Activated CD4-positive, CD25-positive, alpha-beta regulatory T cell treated with anti-CD3 and anti-CD28 coated beads, Interleukin-2, amount 50 U/mL, for 72 hours (primary cell): ENCODE data around the gene STK17B.
"Not testable (repeated sequence)": the region's sequence is repeated elsewhere in the genome, so short reads cannot be mapped to it uniquely, and the experiment has no call there.

Experiments
- DNase-seq: peaks from one replicate; pipeline ENCODE4 v3.0.0; 2021

STK17B gene

GRCh38 chr2:196171248-196171871 is at the start of gene STK17B:
TSS of gene STK17B (minus strand) at chr2:196171578. CDS start at chr2:196163383, 8,195 bp downstream.
- DNase-seq: peak; percentile 93

- no peak for DNase-seq
Measured at GRCh38 chr2:196220671-196221070, 49.3 kb upstream of the STK17B start.

GRCh38 chr2:196219671-196220070 is 48.3 kb upstream of the STK17B start:
- no peak for DNase-seq

GRCh38 chr2:196218106-196218505 is 46.7 kb upstream of the STK17B start:
- DNase-seq: no peak

- DNase-seq: no peak
Measured at GRCh38 chr2:196217116-196217515, 45.7 kb upstream of the STK17B start.

- no peak for DNase-seq
Measured at GRCh38 chr2:196215376-196215775, 44.0 kb upstream of the STK17B start.

GRCh38 chr2:196214156-196214555 is 42.8 kb upstream of the STK17B start:
- no peak for DNase-seq

- no peak for DNase-seq
Measured at GRCh38 chr2:196213252-196213980, 42.0 kb upstream of the STK17B start.

- DNase-seq: no peak
Measured at GRCh38 chr2:196208915-196209314, 37.5 kb upstream of the STK17B start.

- no peak for DNase-seq
Measured at GRCh38 chr2:196206804-196207203, 35.4 kb upstream of the STK17B start.

GRCh38 chr2:196205881-196206435 is 34.6 kb upstream of the STK17B start:
- no peak for DNase-seq

GRCh38 chr2:196205011-196205766 is 33.8 kb upstream of the STK17B start:
- DNase-seq: no peak

- DNase-seq: no peak
Measured at GRCh38 chr2:196201229-196202009, 30.0 kb upstream of the STK17B start.

- DNase-seq: no peak
Measured at GRCh38 chr2:196200557-196200956, 29.2 kb upstream of the STK17B start.

- no peak for DNase-seq
Measured at GRCh38 chr2:196195758-196196157, 24.4 kb upstream of the STK17B start.

GRCh38 chr2:196195302-196195701 is 23.9 kb upstream of the STK17B start:
- DNase-seq: no peak

GRCh38 chr2:196191541-196191940 is 20.2 kb upstream of the STK17B start:
- DNase-seq: no peak

- no peak for DNase-seq
Measured at GRCh38 chr2:196187898-196188458, 16.6 kb upstream of the STK17B start.

GRCh38 chr2:196187175-196187700 is 15.9 kb upstream of the STK17B start:
- not testable (repeated sequence) for DNase-seq

GRCh38 chr2:196186266-196186980 is 15.0 kb upstream of the STK17B start:
- DNase-seq: no peak

GRCh38 chr2:196184921-196185320 is 13.5 kb upstream of the STK17B start:
- DNase-seq: no peak
